GM12878 (cell line): ENCODE measurements around the gene SNX33. TPM values are rescaled to one million over a fixed set of nuclear protein-coding genes. Genes with fewer than 3 reads are reported as not detected.

Experiments
- BACH1 ChIP-seq: fragments of 450-650 bp; IDR thresholded peaks from 2 replicates; pipeline ENCODE4 v1.6.1; 2017; ENCODE audit warnings: mild to moderate bottlenecking, borderline replicate concordance
- CEBPZ ChIP-seq: fragments of 150-350 bp; IDR thresholded peaks from 2 replicates; pipeline ENCODE4 v1.6.1; 2016; ENCODE audit warnings: low read depth, low read length
- HSF1 ChIP-seq: fragments of 150-350 bp; IDR thresholded peaks from 2 replicates; pipeline ENCODE4 v1.6.1; 2014; ENCODE audit warnings: mild to moderate bottlenecking, low read depth, low read length
- MEF2A ChIP-seq: IDR thresholded peaks from 2 replicates; pipeline ENCODE4 v1.6.1; 2011; ENCODE audit warnings: low read depth, mild to moderate bottlenecking, low read length, moderate library complexity; ENCODE audit not compliant: insufficient read depth
- PAX8 ChIP-seq: fragments of 450-650 bp; IDR thresholded peaks from 2 replicates; pipeline ENCODE4 v1.6.1; 2017; ENCODE audit warnings: mild to moderate bottlenecking, moderate library complexity
- PML ChIP-seq: IDR thresholded peaks from 2 replicates; pipeline ENCODE4 v1.6.1; 2012; ENCODE audit warnings: low read length, inconsistent platforms
- RAD21 ChIP-seq: IDR thresholded peaks from 2 replicates; pipeline ENCODE4 v1.6.1; 2011; ENCODE audit warnings: mild to moderate bottlenecking, low read depth, low read length, moderate library complexity; ENCODE audit not compliant: insufficient read depth
- RAD51 ChIP-seq: fragments of 450-650 bp; IDR thresholded peaks from 2 replicates; pipeline ENCODE4 v1.6.1; 2016; ENCODE audit warnings: moderate library complexity, mild to moderate bottlenecking, inconsistent platforms
- SREBF1 ChIP-seq: IDR thresholded peaks from 2 replicates; pipeline ENCODE4 v1.6.1; 2012; ENCODE audit warnings: mild to moderate bottlenecking, low read length
- ZBTB11 ChIP-seq: fragments of 450-650 bp; formaldehyde crosslinking; IDR thresholded peaks from 2 replicates; pipeline ENCODE4 v1.5.0; 2022; ENCODE audit warnings: mild to moderate bottlenecking, missing genetic modification characterization
- ZNF207 ChIP-seq: fragments of 450-650 bp; IDR thresholded peaks from 2 replicates; pipeline ENCODE4 v1.6.1; 2014; ENCODE audit warnings: antibody characterized with exemption, mild to moderate bottlenecking, borderline replicate concordance
- ZNF217 ChIP-seq: fragments of 450-650 bp; IDR thresholded peaks from 2 replicates; pipeline ENCODE4 v1.6.1; 2017; ENCODE audit warnings: antibody characterized with exemption, mild to moderate bottlenecking
- ZZZ3 ChIP-seq: IDR thresholded peaks from 2 replicates; pipeline ENCODE4 v1.6.1; 2011; ENCODE audit warnings: low read depth; ENCODE audit not compliant: control insufficient read depth, insufficient read length
- polyA plus RNA-seq, 11 experiments: library from polyadenylated mRNA; depleted of rRNA in 4 of 11; unstranded in 6 of 11; stranded (reverse) in 5 of 11; fragments of >200 nt; fragmentation: Nextera tagmentation in 4 of 11; fragmentation: Illumina TruSeq in 1 of 11; extraction: Ambion mirVana in 4 of 11; extraction: Trizol in 1 of 11; gene quantifications; 1 replicate in 1 of 11; 2 replicates in 10 of 11; pipeline versions ENCODE4 v1.2.1 to v1.2.3, GENCODE V29; 2011 to 2016; ENCODE audit warnings: inconsistent platforms in 2 of 11, missing spikeins in 2 of 11, low read depth in 1 of 11
- total RNA-seq, 4 experiments: library from RNA; depleted of rRNA in 3 of 4; stranded (reverse); fragments of >200 nt in 3 of 4; fragmentation: Illumina TruSeq in 1 of 4; extraction: Trizol in 1 of 4; gene quantifications; 2 replicates each; pipeline versions ENCODE4 v1.2.1 to v1.2.3, GENCODE V29; 2013 to 2021
- TF ChIP-seq, protein P1 (sequence below): IDR thresholded peaks from 2 replicates; pipeline ENCODE4 v1.6.1; 2011; ENCODE audit warnings: low read depth, mild to moderate bottlenecking, low read length, moderate library complexity, borderline replicate concordance; ENCODE audit errors: extremely low read depth
- TF ChIP-seq, protein P2 (sequence below): fragments of 450-650 bp; formaldehyde crosslinking; IDR thresholded peaks from 2 replicates; pipeline ENCODE4 v1.4.0; 2020; ENCODE audit warnings: mild to moderate bottlenecking, moderate library complexity

SNX33 gene
- total and polyA plus RNA-seq, 10 of the 15 experiments (the other 5 are each of a cell fraction or from before 2014, with no cell fraction given), result 0.13 to 1.9 (median 0.55) TPM

DNA sequence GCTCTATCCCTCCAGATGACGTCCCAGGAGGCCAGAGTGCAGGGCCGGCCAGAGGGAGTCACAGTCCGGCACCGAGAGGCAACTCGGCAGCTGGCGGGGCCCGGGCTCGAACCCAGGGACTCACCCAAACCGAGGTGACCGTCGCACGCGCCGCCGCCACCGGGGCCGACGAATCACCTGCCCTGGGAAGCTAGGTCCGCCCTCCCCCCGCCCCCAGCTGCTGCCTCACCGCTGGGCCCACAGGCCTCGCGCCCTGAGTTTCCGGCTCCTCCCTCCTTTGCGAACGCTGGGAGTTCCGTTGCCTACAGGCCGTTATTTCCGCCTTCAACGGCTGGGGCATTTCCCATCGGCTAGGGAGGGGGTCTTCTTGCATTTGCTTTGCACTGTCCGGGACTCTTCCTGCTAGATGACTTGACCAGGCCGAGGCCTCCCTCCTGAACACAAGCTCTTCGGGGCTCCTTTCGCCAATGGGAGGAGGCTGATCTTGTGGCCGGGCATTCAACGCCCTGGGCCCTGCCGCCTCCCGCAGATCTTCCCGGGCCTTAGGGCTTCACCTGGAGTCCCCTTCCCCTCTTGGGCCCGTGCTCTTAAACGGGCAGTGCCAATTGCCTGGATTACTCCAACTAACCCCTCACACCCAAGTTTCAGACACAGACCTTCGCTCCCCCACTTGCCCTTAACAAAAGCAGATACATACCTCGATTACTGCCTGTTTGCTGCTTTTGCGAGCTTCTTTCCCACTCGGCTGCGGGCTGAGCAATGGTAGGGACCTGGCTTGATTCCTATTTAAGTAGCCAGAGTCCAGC lies 22.0 kb upstream of the SNX33 start, which contains the start of gene SNUPN (continued):
- TF ChIP-seq ZBTB11 (CRISPR knock-in tag) (no peak), RAD51 (no peak), PAX8 (no peak), HSF1 (no peak), SREBF1 (no peak), MEF2A (no peak), PML (peak; percentile 50), BACH1 (0 out of 2 replicates have a peak, but pooled peaks have one; percentile 25), CEBPZ (no peak), ZNF207 (0 out of 2 replicates have a peak, but pooled peaks have one; percentile 28), RAD21 (no peak), ZZZ3 (no peak), ZNF217 (peak; percentile 90)
- TF ChIP-seq, protein P1, sequence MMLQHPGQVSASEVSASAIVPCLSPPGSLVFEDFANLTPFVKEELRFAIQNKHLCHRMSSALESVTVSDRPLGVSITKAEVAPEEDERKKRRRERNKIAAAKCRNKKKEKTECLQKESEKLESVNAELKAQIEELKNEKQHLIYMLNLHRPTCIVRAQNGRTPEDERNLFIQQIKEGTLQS, result no peak
- TF ChIP-seq, protein P2, sequence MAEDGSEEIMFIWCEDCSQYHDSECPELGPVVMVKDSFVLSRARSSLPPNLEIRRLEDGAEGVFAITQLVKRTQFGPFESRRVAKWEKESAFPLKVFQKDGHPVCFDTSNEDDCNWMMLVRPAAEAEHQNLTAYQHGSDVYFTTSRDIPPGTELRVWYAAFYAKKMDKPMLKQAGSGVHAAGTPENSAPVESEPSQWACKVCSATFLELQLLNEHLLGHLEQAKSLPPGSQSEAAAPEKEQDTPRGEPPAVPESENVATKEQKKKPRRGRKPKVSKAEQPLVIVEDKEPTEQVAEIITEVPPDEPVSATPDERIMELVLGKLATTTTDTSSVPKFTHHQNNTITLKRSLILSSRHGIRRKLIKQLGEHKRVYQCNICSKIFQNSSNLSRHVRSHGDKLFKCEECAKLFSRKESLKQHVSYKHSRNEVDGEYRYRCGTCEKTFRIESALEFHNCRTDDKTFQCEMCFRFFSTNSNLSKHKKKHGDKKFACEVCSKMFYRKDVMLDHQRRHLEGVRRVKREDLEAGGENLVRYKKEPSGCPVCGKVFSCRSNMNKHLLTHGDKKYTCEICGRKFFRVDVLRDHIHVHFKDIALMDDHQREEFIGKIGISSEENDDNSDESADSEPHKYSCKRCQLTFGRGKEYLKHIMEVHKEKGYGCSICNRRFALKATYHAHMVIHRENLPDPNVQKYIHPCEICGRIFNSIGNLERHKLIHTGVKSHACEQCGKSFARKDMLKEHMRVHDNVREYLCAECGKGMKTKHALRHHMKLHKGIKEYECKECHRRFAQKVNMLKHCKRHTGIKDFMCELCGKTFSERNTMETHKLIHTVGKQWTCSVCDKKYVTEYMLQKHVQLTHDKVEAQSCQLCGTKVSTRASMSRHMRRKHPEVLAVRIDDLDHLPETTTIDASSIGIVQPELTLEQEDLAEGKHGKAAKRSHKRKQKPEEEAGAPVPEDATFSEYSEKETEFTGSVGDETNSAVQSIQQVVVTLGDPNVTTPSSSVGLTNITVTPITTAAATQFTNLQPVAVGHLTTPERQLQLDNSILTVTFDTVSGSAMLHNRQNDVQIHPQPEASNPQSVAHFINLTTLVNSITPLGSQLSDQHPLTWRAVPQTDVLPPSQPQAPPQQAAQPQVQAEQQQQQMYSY (CRISPR knock-in tag), result no peak
